ENCODE data around the gene PHYKPL.

DNA sequence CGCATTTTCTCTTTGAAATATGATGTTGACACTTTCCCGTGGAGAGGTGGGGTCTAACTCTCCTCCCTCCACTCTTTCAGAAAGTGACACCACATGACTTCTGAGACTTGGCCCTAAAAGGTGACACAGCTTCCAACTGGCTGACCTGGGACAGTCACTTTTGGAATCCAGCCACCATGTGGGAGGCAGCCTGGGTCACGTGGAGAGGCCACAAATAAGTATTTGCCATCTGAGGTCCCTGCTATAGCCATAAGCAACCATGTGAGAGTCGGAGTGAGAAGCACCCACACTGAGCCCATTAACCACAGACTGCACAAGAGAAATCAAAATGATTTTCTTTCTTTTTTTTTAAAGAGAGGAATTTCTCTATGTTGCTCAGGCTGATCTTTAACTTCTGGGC, 4.1 kb upstream of the PHYKPL start:
- TF ChIP-seq ETV6 (CRISPR knock-in tag; conservative IDR thresholded peaks at IDR 0.05), result no peak
- TF ChIP-seq NCOA5 (CRISPR knock-in tag; IDR thresholded peaks at IDR 0.05), result no peak
- no peak for TF ChIP-seq SMARCC2 (IDR thresholded peaks at IDR 0.05)
- TF ChIP-seq IRX3 (CRISPR knock-in tag; IDR thresholded peaks at IDR 0.05; ENCODE audit: borderline replicate concordance, low read depth), result no peak
- no peak for TF ChIP-seq EZH2 (conservative IDR thresholded peaks at IDR 0.05; ENCODE audit: low read depth, low read length)
- TF ChIP-seq ZNF598 (CRISPR knock-in tag; IDR thresholded peaks at IDR 0.05; ENCODE audit: borderline replicate concordance), result no peak
- TF ChIP-seq, protein P1, sequence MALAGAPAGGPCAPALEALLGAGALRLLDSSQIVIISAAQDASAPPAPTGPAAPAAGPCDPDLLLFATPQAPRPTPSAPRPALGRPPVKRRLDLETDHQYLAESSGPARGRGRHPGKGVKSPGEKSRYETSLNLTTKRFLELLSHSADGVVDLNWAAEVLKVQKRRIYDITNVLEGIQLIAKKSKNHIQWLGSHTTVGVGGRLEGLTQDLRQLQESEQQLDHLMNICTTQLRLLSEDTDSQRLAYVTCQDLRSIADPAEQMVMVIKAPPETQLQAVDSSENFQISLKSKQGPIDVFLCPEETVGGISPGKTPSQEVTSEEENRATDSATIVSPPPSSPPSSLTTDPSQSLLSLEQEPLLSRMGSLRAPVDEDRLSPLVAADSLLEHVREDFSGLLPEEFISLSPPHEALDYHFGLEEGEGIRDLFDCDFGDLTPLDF (CRISPR knock-in tag; IDR thresholded peaks at IDR 0.05), result no peak
- TF ChIP-seq ZNF564 (CRISPR knock-in tag; IDR thresholded peaks at IDR 0.05), result no peak
- TF ChIP-seq ZNF761 (CRISPR knock-in tag; conservative IDR thresholded peaks at IDR 0.05), result no peak
- TF ChIP-seq CAMTA2 (CRISPR knock-in tag; IDR thresholded peaks at IDR 0.05; ENCODE audit: borderline replicate concordance), result no peak
- TF ChIP-seq ZBTB20 (CRISPR knock-in tag; IDR thresholded peaks at IDR 0.05; ENCODE audit: borderline replicate concordance, low read depth), result no peak
